Lung (tissue), 12 donors: Measurements from ENCODE around the gene NOVA2. TPM values are rescaled to one million over a fixed set of nuclear protein-coding genes. Genes with fewer than 3 reads are reported as not detected.

ENCODE experiments used
- ATAC-seq: fragments of 200-7000 bp; cut with Tn5 transposase; one replicate; pipeline ENCODE4 v1.9.1; 2020; ENCODE audit warnings: moderate number of reproducible peaks; ENCODE audit not compliant: insufficient read depth, low FRiP score
- DNase-seq, 3 donors: peaks; one replicate each; pipeline ENCODE4 v3.0.0-alpha.2; 2013 to 2017
- H3K27ac ChIP-seq, 2 donors: one replicate each; pipeline ENCODE4 v1.5.1; 2013; ENCODE audit warnings: mild to moderate bottlenecking in 2 of 2, moderate library complexity in 2 of 2, control low read depth in 1 of 2, inconsistent platforms in 1 of 2, low read depth in 1 of 2, low read length in 1 of 2
- H3K27me3 ChIP-seq, 3 donors: one replicate each; pipeline ENCODE4 v1.5.1; 2013; ENCODE audit warnings: low read length in 2 of 3; ENCODE audit not compliant: control insufficient read depth in 3 of 3, insufficient read depth in 3 of 3
- H3K36me3 ChIP-seq, 4 donors: one replicate each; pipeline ENCODE4 v1.5.1; 2013; ENCODE audit warnings: low read length in 4 of 4, mild to moderate bottlenecking in 1 of 4, moderate library complexity in 1 of 4; ENCODE audit not compliant: control insufficient read depth in 4 of 4, insufficient read depth in 4 of 4
- H3K4me1 ChIP-seq, 5 donors: one replicate each; pipeline ENCODE4 v1.5.1; 2013; ENCODE audit warnings: low read length in 5 of 5, mild to moderate bottlenecking in 2 of 5, moderate library complexity in 1 of 5; ENCODE audit not compliant: control insufficient read depth in 5 of 5, insufficient read depth in 5 of 5
- H3K4me3 ChIP-seq: one replicate; pipeline ENCODE4 v1.5.1; 2013; ENCODE audit warnings: mild to moderate bottlenecking, control low read depth, moderate library complexity
- H3K9ac ChIP-seq, 2 donors: one replicate each; pipeline ENCODE4 v1.5.1; 2013; ENCODE audit warnings: low read length in 2 of 2, control low read depth in 1 of 2; ENCODE audit not compliant: insufficient read depth in 1 of 2
- H3K9me3 ChIP-seq, 4 donors: one replicate each; pipeline ENCODE4 v1.5.1; 2013; ENCODE audit warnings: low read length in 3 of 4, mild to moderate bottlenecking in 1 of 4, moderate library complexity in 1 of 4; ENCODE audit not compliant: control insufficient read depth in 4 of 4, insufficient read depth in 3 of 4
- CTCF ChIP-seq: IDR thresholded peaks from 2 replicates; pipeline ENCODE4 v1.5.1; 2012; ENCODE audit warnings: mild to moderate bottlenecking; ENCODE audit errors: control extremely low read depth, extremely low read depth
- WGBS, 2 donors: extraction: QIAGEN DNeasy Blood & Tissue Kit; methylation state at CpG; one replicate each; pipeline ENCODE4 v1.1.7; 2013; 5-methylcytosine and 5-hydroxymethylcytosine counted together
- polyA plus RNA-seq, 2 donors: library from polyadenylated mRNA; stranded (reverse); fragments of 200-250 nt; gene quantifications; one replicate each; pipeline ENCODE4 v1.2.1, GENCODE V29; 2013
- total RNA-seq, 2 donors: library from RNA; depleted of rRNA in 1 of 2; stranded (reverse); fragments of >200 nt in 1 of 2; gene quantifications; one replicate each; pipeline ENCODE4 v1.2.1, GENCODE V29; 2014 to 2021
- donor health status: control.
- donor health status: control.
- donor health status: Bipolar disorder and iron deficiency.
- donor health status: healthy.
- donor health status: DM: yes; HTN: yes; CAD: no.

NOVA2 gene
- total and polyA plus RNA-seq, 4 donors: 2.3 to 11.6 (median 4.8) TPM

GRCh38 chr19:45958769-45959516, 14.7 kb downstream of the NOVA2 start:
- Histone ChIP-seq H3K36me3 (peaks cover 0 to 3% (median 0%) of the 10 kb centered on the region in 4 donors), H3K27me3 (peaks cover 0 to 23% (median 3%) of the 10 kb centered on the region in 3 donors), H3K27ac (peak overlapping the region; percentile 2 to 65), H3K9ac (no peak overlapping the region), H3K4me3 (no peak overlapping the region), H3K9me3 (peaks cover 0 to 8% (median 0%) of the 10 kb centered on the region in 4 donors), H3K4me1 (peaks cover 0 to 18% (median 0%) of the 10 kb centered on the region in 5 donors)
- TF ChIP-seq CTCF: no peak
- no peak for ATAC-seq
- peak in 1 of 3 donors; percentile 16 for DNase-seq
- WGBS, 2 donors: 56 to 63% methylated on average over 12 of the region's 12 CpGs

GRCh38 chr19:45958320-45958719, 15.3 kb downstream of the NOVA2 start:
- Histone ChIP-seq H3K9me3 (peaks cover 0 to 10% (median 0%) of the 10 kb centered on the region in 4 donors), H3K4me1 (peaks cover 0 to 21% (median 0%) of the 10 kb centered on the region in 5 donors), H3K4me3 (no peak overlapping the region), H3K36me3 (peaks cover 0 to 3% (median 0%) of the 10 kb centered on the region in 4 donors), H3K9ac (no peak overlapping the region), H3K27me3 (peaks cover 0 to 23% (median 3%) of the 10 kb centered on the region in 3 donors), H3K27ac (peak overlapping the region in 1 of 2 donors; percentile 65)
- 87 to 92% methylated on average over 6 of the region's 6 CpGs for WGBS, 2 donors
- no peak for DNase-seq
- no peak for TF ChIP-seq CTCF
- ATAC-seq: no peak

DNA sequence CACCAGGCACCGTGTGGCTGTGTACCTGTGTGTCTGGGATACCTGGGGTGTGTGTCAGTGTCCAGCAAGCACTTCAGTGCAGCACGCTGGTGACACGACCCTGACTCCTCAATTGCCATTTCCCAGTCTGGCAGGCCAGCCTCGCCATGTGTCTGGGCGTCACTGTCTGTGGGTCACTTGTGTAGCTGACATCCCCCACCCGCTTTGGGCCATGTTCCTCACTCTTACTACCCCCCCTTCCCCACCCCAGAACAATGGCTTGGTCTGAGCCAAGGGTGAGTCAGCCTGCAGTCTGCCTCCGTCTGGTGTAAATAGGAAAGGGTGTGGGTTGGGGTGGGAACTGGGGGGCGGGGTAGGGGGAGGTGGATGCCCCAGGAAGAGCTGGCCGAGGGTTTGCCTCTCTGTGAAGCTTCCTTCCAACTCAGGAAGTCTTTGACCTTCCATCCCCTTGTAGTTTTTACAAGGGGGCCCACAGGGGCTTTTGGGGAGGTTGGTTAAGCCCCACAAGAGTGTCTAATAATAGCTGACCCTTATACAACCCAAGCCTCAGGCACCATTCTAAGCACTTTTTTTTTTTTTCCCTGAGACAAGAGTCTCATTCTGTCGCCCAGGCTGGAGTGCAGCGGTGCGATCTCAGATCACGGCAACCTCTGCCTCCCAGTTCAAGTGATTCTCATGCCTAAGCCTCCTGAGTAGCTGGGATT, 17.6 kb downstream of the NOVA2 start:
- no peaks in the 10 kb centered on the region for H3K36me3 ChIP-seq
- H3K27me3 ChIP-seq: peaks cover 0 to 19% (median 3%) of the 10 kb centered on the region in 3 donors
- peaks cover 0 to 10% (median 0%) of the 10 kb centered on the region in 4 donors for H3K9me3 ChIP-seq
- ATAC-seq (peak; percentile 44), DNase-seq (peak; percentile 30 to 78 (median 39))
- no peak overlapping the region for H3K9ac ChIP-seq
- 23% methylated on average over 13 of the region's 13 CpGs for WGBS, 2 donors
- H3K4me3 ChIP-seq: no peak overlapping the region
- no peak for TF ChIP-seq CTCF
- H3K4me1 ChIP-seq: peaks cover 0 to 25% (median 0%) of the 10 kb centered on the region in 5 donors
- H3K27ac ChIP-seq: peak overlapping the region; percentile 67 to 71
